Osteocyte (in vitro differentiated cells): ENCODE data around the gene SLC41A2. TPM values are rescaled to one million over a fixed set of nuclear protein-coding genes. Genes with fewer than 3 reads are reported as not detected.

Experiments used
- DNase-seq: peaks from one replicate; pipeline ENCODE4 v3.0.0; 2021; ENCODE audit warnings: mixed read lengths; ENCODE audit not compliant: unreplicated experiment; ENCODE audit errors: extremely low spot score
- H3K27ac Mint-ChIP-seq: one replicate; pipeline ENCODE4 v1.8.0; 2021; ENCODE audit warnings: mild to moderate bottlenecking, mixed read lengths; ENCODE audit not compliant: unreplicated experiment
- H3K27me3 Mint-ChIP-seq: one replicate; pipeline ENCODE4 v1.8.0; 2021; ENCODE audit warnings: mixed read lengths; ENCODE audit not compliant: unreplicated experiment
- H3K36me3 Mint-ChIP-seq: one replicate; pipeline ENCODE4 v1.8.0; 2021; ENCODE audit warnings: mixed read lengths; ENCODE audit not compliant: unreplicated experiment
- H3K4me1 Mint-ChIP-seq: one replicate; pipeline ENCODE4 v1.8.0; 2021; ENCODE audit warnings: mixed read lengths; ENCODE audit not compliant: unreplicated experiment
- H3K4me3 Mint-ChIP-seq: one replicate; pipeline ENCODE4 v1.8.0; 2021; ENCODE audit warnings: mild to moderate bottlenecking, moderate library complexity, mixed read lengths; ENCODE audit not compliant: unreplicated experiment
- H3K9me3 Mint-ChIP-seq: one replicate; pipeline ENCODE4 v1.8.0; 2021; ENCODE audit warnings: mixed read lengths; ENCODE audit not compliant: unreplicated experiment
- total RNA-seq: library from RNA; stranded (reverse); gene quantifications from 2 replicates; pipeline ENCODE4 v1.2.1, GENCODE V29; 2021
- TF ChIP-seq, protein P1 (sequence below): fragments of 200-600 bp; sonication (generic); IDR thresholded peaks from 2 replicates; pipeline ENCODE4 v1.5.0; 2021; ENCODE audit warnings: antibody characterized with exemption, mild to moderate bottlenecking, moderate library complexity

Gene SLC41A2
- total RNA-seq, 1 donor from 2014 or later: 24.4 TPM

DNA sequence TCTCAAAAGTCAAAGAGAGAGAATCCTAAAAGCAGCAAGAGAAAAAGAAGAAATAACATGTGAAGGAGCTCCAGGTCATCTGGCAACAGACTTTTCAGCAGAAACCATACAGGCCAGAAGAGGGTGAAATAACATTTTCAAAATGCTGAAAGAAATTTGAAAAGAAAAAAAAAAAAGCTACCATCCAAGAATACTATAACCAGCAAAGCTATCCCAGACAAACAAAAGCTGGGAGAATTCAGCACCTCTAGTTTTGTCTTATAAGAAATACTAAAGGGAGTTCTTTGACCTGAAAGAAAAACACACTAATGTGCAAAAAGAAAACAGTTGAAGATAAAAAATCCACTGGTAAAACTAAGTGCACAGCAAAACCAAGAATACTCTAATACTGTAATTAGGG lies 36.8 kb downstream of the SLC41A2 start:
- H3K27ac Mint-ChIP-seq: no peak overlapping the region
- no peak overlapping the region for H3K4me3 Mint-ChIP-seq
- peaks cover 13% of the 10 kb centered on the region for H3K4me1 Mint-ChIP-seq
- TF ChIP-seq, protein P1, sequence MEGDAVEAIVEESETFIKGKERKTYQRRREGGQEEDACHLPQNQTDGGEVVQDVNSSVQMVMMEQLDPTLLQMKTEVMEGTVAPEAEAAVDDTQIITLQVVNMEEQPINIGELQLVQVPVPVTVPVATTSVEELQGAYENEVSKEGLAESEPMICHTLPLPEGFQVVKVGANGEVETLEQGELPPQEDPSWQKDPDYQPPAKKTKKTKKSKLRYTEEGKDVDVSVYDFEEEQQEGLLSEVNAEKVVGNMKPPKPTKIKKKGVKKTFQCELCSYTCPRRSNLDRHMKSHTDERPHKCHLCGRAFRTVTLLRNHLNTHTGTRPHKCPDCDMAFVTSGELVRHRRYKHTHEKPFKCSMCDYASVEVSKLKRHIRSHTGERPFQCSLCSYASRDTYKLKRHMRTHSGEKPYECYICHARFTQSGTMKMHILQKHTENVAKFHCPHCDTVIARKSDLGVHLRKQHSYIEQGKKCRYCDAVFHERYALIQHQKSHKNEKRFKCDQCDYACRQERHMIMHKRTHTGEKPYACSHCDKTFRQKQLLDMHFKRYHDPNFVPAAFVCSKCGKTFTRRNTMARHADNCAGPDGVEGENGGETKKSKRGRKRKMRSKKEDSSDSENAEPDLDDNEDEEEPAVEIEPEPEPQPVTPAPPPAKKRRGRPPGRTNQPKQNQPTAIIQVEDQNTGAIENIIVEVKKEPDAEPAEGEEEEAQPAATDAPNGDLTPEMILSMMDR: no peak
- peaks cover 17% of the 10 kb centered on the region for H3K9me3 Mint-ChIP-seq
- H3K27me3 Mint-ChIP-seq: no peaks in the 10 kb centered on the region
- no peak for DNase-seq
- peaks cover 18% of the 10 kb centered on the region for H3K36me3 Mint-ChIP-seq

DNA sequence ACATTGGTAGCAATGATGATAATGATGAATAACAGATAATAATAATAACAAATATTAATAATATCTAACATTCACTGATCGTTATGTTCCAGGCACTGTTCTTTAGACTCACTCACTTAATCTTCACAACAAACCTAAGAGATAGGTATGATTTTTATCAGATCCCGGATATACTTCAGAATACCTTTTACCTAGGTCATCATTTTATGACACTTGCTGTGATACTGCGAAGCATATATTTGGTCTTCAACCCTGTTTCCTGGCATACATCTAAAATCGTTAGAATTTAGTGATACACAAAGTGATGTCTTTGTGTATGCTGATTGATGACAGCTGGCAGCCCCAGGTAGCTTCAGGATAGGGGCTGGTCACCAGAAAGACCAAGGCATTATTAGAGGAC lies 46.1 kb downstream of the SLC41A2 start:
- no peaks in the 10 kb centered on the region for H3K27me3 Mint-ChIP-seq
- no peak for DNase-seq
- H3K4me1 Mint-ChIP-seq: peaks cover 3% of the 10 kb centered on the region
- TF ChIP-seq, protein P1: no peak
- no peak overlapping the region for H3K27ac Mint-ChIP-seq
- H3K4me3 Mint-ChIP-seq: no peak overlapping the region
- H3K36me3 Mint-ChIP-seq: peaks cover 5% of the 10 kb centered on the region
- no peaks in the 10 kb centered on the region for H3K9me3 Mint-ChIP-seq

DNA sequence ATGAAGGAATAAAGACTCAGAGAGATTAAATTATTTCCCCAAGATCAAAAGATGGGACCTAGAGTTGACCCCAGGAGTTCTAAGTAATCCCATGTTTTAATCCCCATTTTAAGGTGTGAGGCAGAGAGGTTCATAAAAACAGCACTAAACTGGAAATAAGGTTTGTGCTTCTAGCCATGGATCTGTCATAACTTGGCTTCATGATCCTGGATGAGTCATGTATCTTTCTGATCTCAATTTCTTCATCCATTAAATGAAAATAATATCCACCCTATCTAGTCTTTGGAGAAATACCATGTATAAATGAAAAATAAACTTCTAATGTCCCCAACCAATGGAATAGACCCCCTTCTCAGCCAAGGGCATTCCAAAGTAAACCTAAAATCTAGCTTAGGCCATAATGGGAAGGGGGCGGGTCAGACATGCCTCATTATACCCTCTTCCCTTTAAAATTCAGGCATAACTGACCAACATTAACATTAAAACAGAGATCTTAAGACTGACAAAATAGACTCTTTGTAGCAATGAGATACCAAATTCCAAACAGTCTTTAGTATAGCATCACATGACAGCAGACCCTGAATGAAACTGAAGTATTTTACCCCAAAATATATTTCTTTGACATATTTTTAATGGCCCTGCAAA lies 47.8 kb downstream of the SLC41A2 start:
- TF ChIP-seq, protein P1: no peak
- peaks cover 5% of the 10 kb centered on the region for H3K36me3 Mint-ChIP-seq
- peaks cover 3% of the 10 kb centered on the region for H3K4me1 Mint-ChIP-seq
- no peaks in the 10 kb centered on the region for H3K27me3 Mint-ChIP-seq
- no peak overlapping the region for H3K27ac Mint-ChIP-seq
- no peaks in the 10 kb centered on the region for H3K9me3 Mint-ChIP-seq
- DNase-seq: no peak
- H3K4me3 Mint-ChIP-seq: no peak overlapping the region

DNA sequence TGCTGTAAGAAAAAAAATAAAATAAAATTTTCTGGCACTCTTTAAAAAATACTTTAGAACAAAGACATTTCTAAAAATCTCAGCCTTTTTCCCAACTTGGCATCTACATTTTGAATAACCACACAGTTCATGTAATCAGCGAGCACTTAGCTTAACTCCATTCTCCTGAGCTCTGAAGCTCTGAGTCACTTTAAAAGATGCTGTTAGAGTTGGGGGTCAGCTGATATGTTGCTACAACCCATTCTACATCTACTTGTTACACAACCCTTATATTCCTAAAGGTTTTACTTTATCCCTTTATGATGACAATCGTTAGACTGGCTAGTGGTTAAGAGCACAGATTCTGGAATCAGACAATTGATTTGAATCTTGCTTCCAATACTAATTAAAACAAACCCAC lies 48.3 kb downstream of the SLC41A2 start:
- Mint-ChIP-seq H3K27me3 (no peaks in the 10 kb centered on the region), H3K27ac (no peak overlapping the region)

More for the DNA sequence above, 48.3 kb downstream of the SLC41A2 start:
- peaks cover 5% of the 10 kb centered on the region for H3K36me3 Mint-ChIP-seq
- no peak overlapping the region for H3K4me3 Mint-ChIP-seq
- no peak for DNase-seq
- TF ChIP-seq, protein P1: no peak
- H3K4me1 Mint-ChIP-seq: peaks cover 3% of the 10 kb centered on the region
- no peaks in the 10 kb centered on the region for H3K9me3 Mint-ChIP-seq

Other genes with a start within 250 kb of the SLC41A2 start
- 9.9 and 16.1 TPM in 2 replicates for gene NOPCHAP1, start 28.0 kb upstream of the SLC41A2 start, total RNA-seq
- 85.5 and 90.5 TPM in 2 replicates for gene ALDH1L2, start 126.2 kb upstream of the SLC41A2 start, total RNA-seq
- 69.1 and 73.2 TPM in 2 replicates for gene WASHC4, start 149.4 kb upstream of the SLC41A2 start, total RNA-seq